Neuronal stem cell (in vitro differentiated cells): ENCODE data around the gene LBX2.

ENCODE experiments used
- DNase-seq: peaks from one replicate; pipeline ENCODE4 v3.0.0-alpha.2; 2013; ENCODE audit warnings: low spot score
- H2AFZ ChIP-seq: one replicate; pipeline ENCODE4 v1.6.1; 2013; ENCODE audit warnings: mild to moderate bottlenecking, low read length, inconsistent platforms
- H2AK5ac ChIP-seq: 2 replicates; pipeline ENCODE4 v1.6.1; 2013; ENCODE audit warnings: low read depth, mild to moderate bottlenecking, inconsistent platforms, low read length, moderate library complexity, mixed read lengths
- H2BK120ac ChIP-seq: 2 replicates; pipeline ENCODE4 v1.6.1; 2013; ENCODE audit warnings: low read depth, mild to moderate bottlenecking, inconsistent platforms, low read length, moderate library complexity, mixed read lengths
- H2BK12ac ChIP-seq: one replicate; pipeline ENCODE4 v1.6.1; 2013; ENCODE audit warnings: low read length, inconsistent platforms
- H2BK15ac ChIP-seq: 2 replicates; pipeline ENCODE4 v1.6.1; 2013; ENCODE audit warnings: mild to moderate bottlenecking, low read length, inconsistent platforms, mixed read lengths
- H2BK5ac ChIP-seq: one replicate; pipeline ENCODE4 v1.6.1; 2013; ENCODE audit warnings: inconsistent platforms, mild to moderate bottlenecking, low read length, moderate library complexity
- H3K14ac ChIP-seq: one replicate; pipeline ENCODE4 v1.6.1; 2013; ENCODE audit warnings: low read length, inconsistent platforms
- H3K18ac ChIP-seq: 2 replicates; pipeline ENCODE4 v1.6.1; 2013; ENCODE audit warnings: low read length, inconsistent platforms
- H3K23ac ChIP-seq: 2 replicates; pipeline ENCODE4 v1.6.1; 2013; ENCODE audit warnings: low read depth, mild to moderate bottlenecking, mixed read lengths, low read length, inconsistent platforms; ENCODE audit not compliant: poor library complexity
- H3K27ac ChIP-seq: replicated peaks from 3 replicates; pipeline ENCODE4 v1.5.1; 2013; ENCODE audit warnings: low read length, inconsistent platforms
- H3K27me3 ChIP-seq, 3 experiments: 2 replicates each; pipeline ENCODE4 v1.6.1; 2013; ENCODE audit warnings: low read length in 3 of 3, mild to moderate bottlenecking in 2 of 3, inconsistent platforms in 1 of 3, low read depth in 1 of 3, mixed read lengths in 1 of 3, moderate library complexity in 1 of 3; ENCODE audit not compliant: control insufficient read depth in 3 of 3, insufficient read depth in 3 of 3
- H3K36me3 ChIP-seq, 2 donors: replicated peaks in 1 of 2; 2 replicates each; pipeline ENCODE4 v1.6.1; 2013; ENCODE audit warnings: low read length in 2 of 2; ENCODE audit not compliant: control insufficient read depth in 2 of 2, insufficient read depth in 2 of 2
- H3K4ac ChIP-seq: 2 replicates; pipeline ENCODE4 v1.6.1; 2013; ENCODE audit warnings: inconsistent platforms, mild to moderate bottlenecking, low read length, moderate library complexity
- H3K4me1 ChIP-seq, 2 donors: 1 replicate in 1 of 2; 2 replicates in 1 of 2; pipeline ENCODE4 v1.6.1; 2013; ENCODE audit warnings: low read length in 2 of 2, low read depth in 1 of 2; ENCODE audit not compliant: control insufficient read depth in 2 of 2, insufficient read depth in 1 of 2
- H3K4me2 ChIP-seq: one replicate; pipeline ENCODE4 v1.6.1; 2013; ENCODE audit warnings: mild to moderate bottlenecking, low read length, inconsistent platforms; ENCODE audit not compliant: insufficient read depth, poor library complexity, severe bottlenecking
- H3K4me3 ChIP-seq, 2 donors: 2 replicates each; pipeline ENCODE4 v1.5.1; 2013; ENCODE audit warnings: low read length in 2 of 2, mild to moderate bottlenecking in 2 of 2, inconsistent platforms in 1 of 2, moderate library complexity in 1 of 2
- H3K79me1 ChIP-seq: one replicate; pipeline ENCODE4 v1.6.1; 2013; ENCODE audit warnings: low read depth, mild to moderate bottlenecking, inconsistent platforms, low read length, moderate library complexity
- H3K9ac ChIP-seq: one replicate; pipeline ENCODE4 v1.6.1; 2013; ENCODE audit warnings: mild to moderate bottlenecking, low read depth, low read length, inconsistent platforms; ENCODE audit not compliant: poor library complexity
- H3K9me3 ChIP-seq, 2 donors: replicated peaks in 1 of 2; 2 replicates each; pipeline versions ENCODE3 to v1.6.1; 2013; ENCODE audit warnings: low read length in 2 of 2, mild to moderate bottlenecking in 2 of 2, inconsistent platforms in 1 of 2, low read depth in 1 of 2, mixed read lengths in 1 of 2, moderate library complexity in 1 of 2; ENCODE audit not compliant: control insufficient read depth in 2 of 2, insufficient read depth in 1 of 2
- H4K8ac ChIP-seq: one replicate; pipeline ENCODE4 v1.6.1; 2013; ENCODE audit warnings: low read depth, mild to moderate bottlenecking, inconsistent platforms, low read length, moderate library complexity
- H4K91ac ChIP-seq: one replicate; pipeline ENCODE4 v1.6.1; 2013; ENCODE audit warnings: low read length, low read depth, mild to moderate bottlenecking, inconsistent platforms; ENCODE audit not compliant: poor library complexity
- WGBS, 2 donors: extraction: QIAGEN DNeasy Blood & Tissue Kit; methylation state at CpG; one replicate each; pipeline ENCODE4 v1.1.7; 2013; ENCODE audit warnings: missing lambda C conversion rate in 2 of 2, mixed read lengths in 1 of 2; ENCODE audit not compliant: insufficient read length in 2 of 2, insufficient replicate concordance in 1 of 2; ENCODE audit errors: extremely low coverage in 2 of 2; 5-methylcytosine and 5-hydroxymethylcytosine counted together

Gene LBX2

GRCh38 chr2:74507926-74508520, 8.6 kb upstream of the LBX2 start:
- DNase-seq = no peak
- Histone ChIP-seq H3K79me1 (peaks cover 3% of the 10 kb centered on the region), H3K4me1 (peaks cover 8 to 9% of the 10 kb centered on the region in 2 donors), H3K9ac (no peak overlapping the region), H3K4me2 (peak overlapping the region; percentile 97), H3K27me3 (peaks cover 16 to 75% (median 59%) of the 10 kb centered on the region in 3 experiments), H4K8ac (no peak overlapping the region), H3K4ac (no peak overlapping the region), H3K23ac (peak overlapping the region; percentile 9), H2AFZ (peak overlapping the region; percentile 99), H3K18ac (peak overlapping the region; percentile 85), H2BK5ac (peak overlapping the region; percentile 99), H3K9me3 (peaks cover 0 to 4% of the 10 kb centered on the region in 2 donors), H3K36me3 (peaks cover 6 to 22% of the 10 kb centered on the region in 2 donors), H2BK12ac (no peak overlapping the region), H2BK120ac (peak overlapping the region; percentile 70), H3K4me3 (peak overlapping the region; percentile 87 to 99), H2AK5ac (peak overlapping the region; percentile 53), H2BK15ac (peak overlapping the region; percentile 49), H4K91ac (no peak overlapping the region), H3K14ac (no peak overlapping the region), H3K27ac (no peak overlapping the region)
- no CpG with 5 or more reads among the region's 38 CpGs for WGBS, 2 donors

DNA sequence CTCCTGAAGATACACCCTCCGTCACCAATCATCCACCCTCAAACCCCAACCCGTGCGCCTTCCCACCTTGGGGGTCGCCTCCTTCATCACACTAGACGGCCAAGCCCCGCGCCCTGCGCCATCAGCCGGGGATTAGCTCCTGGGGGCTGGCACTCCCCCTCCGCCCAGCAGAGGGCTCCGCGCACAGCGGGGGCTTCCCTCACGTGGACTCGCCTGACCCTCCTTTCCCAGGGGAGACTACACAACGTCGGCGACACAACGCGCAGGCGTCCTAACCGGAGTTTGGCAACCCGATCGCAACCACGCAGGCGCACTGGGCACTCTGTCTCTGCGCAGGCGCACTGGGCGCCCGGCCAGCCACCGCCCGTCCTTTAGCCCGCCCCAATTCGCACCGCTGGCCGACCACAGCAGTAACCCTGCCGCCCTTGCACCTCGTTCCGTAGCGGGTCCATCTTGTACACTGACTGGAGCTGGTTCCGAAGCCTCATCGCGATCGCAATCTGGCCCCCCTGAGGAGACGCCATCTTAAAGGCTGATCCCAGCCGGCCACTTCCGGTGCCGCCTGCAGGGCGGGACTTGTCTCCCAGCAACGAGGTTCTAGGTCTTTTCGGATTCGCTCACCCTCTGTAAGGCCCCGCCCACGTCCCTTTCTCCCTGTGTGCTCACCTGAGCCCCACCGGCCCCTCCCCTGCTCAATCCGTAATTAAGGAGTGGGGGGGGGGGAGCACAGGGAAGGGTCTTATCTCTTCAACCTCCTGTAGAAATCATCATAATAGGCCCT, 7.9 kb upstream of the LBX2 start, which contains the start of gene PCGF1:
PCGF1 (minus strand) TSS at position 551 of the 781 bp plus-strand sequence; CDS start at position 524, 27 bp downstream.
- H2AK5ac ChIP-seq = peak within 1 kb of the TSS; percentile 53
- H4K8ac ChIP-seq = peak within 1 kb of the TSS; percentile 99
- H3K4me1 ChIP-seq = peaks cover 7 to 9% of the 10 kb centered on the region in 2 donors
- H3K79me1 ChIP-seq = peaks cover 3% of the 10 kb centered on the region
- H2BK120ac ChIP-seq = peak within 1 kb of the TSS; percentile 70
- DNase-seq = peak; percentile 97
- H3K23ac ChIP-seq = peak within 1 kb of the TSS; percentile 98
- H2BK15ac ChIP-seq = peak within 1 kb of the TSS; percentile 77
- peaks cover 0 to 4% of the 10 kb centered on the region in 2 donors for H3K9me3 ChIP-seq
- H3K36me3 ChIP-seq = peaks cover 6 to 22% of the 10 kb centered on the region in 2 donors
- H2AFZ ChIP-seq = peak within 1 kb of the TSS; percentile 99
- H3K4me2 ChIP-seq = peak within 1 kb of the TSS; percentile 97
- WGBS, 2 donors = no CpG with 5 or more reads among the region's 56 CpGs
- H2BK5ac ChIP-seq = peak within 1 kb of the TSS; percentile 99
- H3K4ac ChIP-seq = no peak within 1 kb of the TSS
- H3K27ac ChIP-seq = peak within 1 kb of the TSS; percentile 98
- H3K4me3 ChIP-seq = peak within 1 kb of the TSS; percentile 87 to 99
- peak within 1 kb of the TSS; percentile 100 for H3K18ac ChIP-seq
- H4K91ac ChIP-seq = no peak within 1 kb of the TSS
- H2BK12ac ChIP-seq = peak within 1 kb of the TSS; percentile 98
- peaks cover 16 to 76% (median 59%) of the 10 kb centered on the region in 3 experiments for H3K27me3 ChIP-seq
- H3K9ac ChIP-seq = peak within 1 kb of the TSS; percentile 100
- peak within 1 kb of the TSS; percentile 100 for H3K14ac ChIP-seq

DNA sequence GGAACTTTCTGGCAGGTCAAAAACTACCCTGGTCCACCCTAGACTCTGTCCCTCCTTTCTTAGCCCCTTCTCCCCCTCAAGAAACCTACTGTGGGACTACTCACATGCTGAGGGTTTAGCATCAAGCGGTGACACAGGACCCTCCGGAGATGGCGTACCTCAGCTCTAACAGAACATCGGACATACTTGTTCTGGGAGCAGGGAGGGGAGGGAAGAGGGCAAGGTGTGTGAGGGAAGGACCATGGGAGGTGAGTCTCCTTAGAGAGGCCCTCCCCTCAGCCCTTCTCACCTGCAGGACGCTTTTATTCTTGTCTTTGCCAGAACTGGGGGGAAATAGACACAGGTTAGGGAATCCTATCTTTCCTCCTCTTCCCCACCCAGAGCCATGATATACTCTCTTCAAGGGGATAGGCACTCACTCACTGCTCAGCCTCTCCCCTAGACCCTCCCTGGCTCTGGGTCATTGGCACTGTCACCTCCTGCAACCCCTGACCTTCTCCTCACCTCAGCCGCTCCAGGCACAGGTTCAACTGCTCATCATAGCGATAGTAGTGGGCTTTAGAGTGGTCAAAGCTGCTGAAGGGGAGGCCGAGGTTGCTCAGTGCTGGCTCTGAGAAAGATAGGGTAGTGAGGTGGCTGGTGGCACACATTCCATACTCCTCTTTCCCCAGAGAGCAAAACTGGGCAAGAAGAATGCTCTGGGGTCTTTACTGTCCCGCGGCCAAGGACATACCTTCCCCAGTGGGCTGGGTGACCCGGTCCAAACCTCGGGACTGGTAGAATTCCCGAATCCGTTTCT, 6.2 kb upstream of the LBX2 start:
- no peak overlapping the region for H3K14ac ChIP-seq
- no peak overlapping the region for H2BK120ac ChIP-seq
- no peak overlapping the region for H4K91ac ChIP-seq
- peaks cover 11% of the 10 kb centered on the region in 2 donors for H3K4me1 ChIP-seq
- no peak overlapping the region for H3K9ac ChIP-seq
- no peak overlapping the region for H3K18ac ChIP-seq
- H3K9me3 ChIP-seq = peaks cover 0 to 4% of the 10 kb centered on the region in 2 donors
- no peak overlapping the region for H2BK12ac ChIP-seq
- no peak overlapping the region for H2BK5ac ChIP-seq
- H3K23ac ChIP-seq = no peak overlapping the region
- H2AK5ac ChIP-seq = no peak overlapping the region
- H3K4ac ChIP-seq = no peak overlapping the region
- H3K27ac ChIP-seq = no peak overlapping the region
- H2AFZ ChIP-seq = no peak overlapping the region
- peaks cover 29 to 78% (median 59%) of the 10 kb centered on the region in 3 experiments for H3K27me3 ChIP-seq
- no peak for DNase-seq
- no peak overlapping the region for H4K8ac ChIP-seq
- H3K4me2 ChIP-seq = no peak overlapping the region
- peaks cover 6 to 22% of the 10 kb centered on the region in 2 donors for H3K36me3 ChIP-seq
- WGBS, 2 donors = no CpG with 5 or more reads among the region's 14 CpGs
- H3K4me3 ChIP-seq = no peak overlapping the region
- no peak overlapping the region for H2BK15ac ChIP-seq
- H3K79me1 ChIP-seq = peaks cover 3% of the 10 kb centered on the region
